Parathyroid adenoma (tissue), 2 donors: Measurements from ENCODE around the gene RUNX3.

Source experiments
- H2AFZ ChIP-seq: fragments of 300-600 bp; sonication (generic); one replicate; pipeline ENCODE4 v1.7.0; 2017; ENCODE audit warnings: antibody characterized with exemption, mild to moderate bottlenecking
- H3K27ac ChIP-seq: fragments of 300-600 bp; sonication (generic); one replicate; pipeline ENCODE4 v1.7.0; 2017
- H3K27me3 ChIP-seq: fragments of 300-600 bp; sonication (generic); one replicate; pipeline ENCODE4 v1.7.0; 2017; ENCODE audit warnings: low read length; ENCODE audit not compliant: control insufficient read depth, insufficient read depth
- H3K36me3 ChIP-seq: fragments of 300-600 bp; sonication (generic); one replicate; pipeline ENCODE4 v1.7.0; 2017; ENCODE audit warnings: low read length; ENCODE audit not compliant: control insufficient read depth, insufficient read depth
- H3K4me1 ChIP-seq: fragments of 300-600 bp; sonication (generic); one replicate; pipeline ENCODE4 v1.7.0; 2017; ENCODE audit warnings: control low read depth
- H3K4me2 ChIP-seq: fragments of 300-600 bp; sonication (generic); one replicate; pipeline ENCODE4 v1.7.0; 2017; ENCODE audit warnings: low read length
- H3K4me3 ChIP-seq: fragments of 300-600 bp; sonication (generic); one replicate; pipeline ENCODE4 v1.7.0; 2017; ENCODE audit warnings: low read depth, low read length
- H3K79me2 ChIP-seq: fragments of 300-600 bp; sonication (generic); one replicate; pipeline ENCODE4 v1.7.0; 2017; ENCODE audit warnings: control low read depth
- H3K9ac ChIP-seq: fragments of 300-600 bp; sonication (generic); one replicate; pipeline ENCODE4 v1.7.0; 2017; ENCODE audit warnings: mild to moderate bottlenecking
- H3K9me3 ChIP-seq: fragments of 300-600 bp; sonication (generic); one replicate; pipeline ENCODE4 v1.7.0; 2017; ENCODE audit warnings: low read length; ENCODE audit not compliant: control insufficient read depth
- CTCF ChIP-seq: fragments of 300-600 bp; sonication (generic); IDR thresholded peaks from one replicate; pipeline ENCODE4 v1.7.0; 2017; ENCODE audit warnings: antibody characterized with exemption, mild to moderate bottlenecking
- donor health status: primary hyperparathyroidism.

The RUNX3 gene

GRCh38 chr1:24960071-24960801 lies 30.2 kb upstream of the RUNX3 start:
- Histone ChIP-seq H3K4me1 (no peaks in the 10 kb centered on the region), H3K9me3 (no peaks in the 10 kb centered on the region), H3K79me2 (no peaks in the 10 kb centered on the region), H3K27ac (no peak overlapping the region), H2AFZ (no peak overlapping the region), H3K27me3 (no peaks in the 10 kb centered on the region), H3K36me3 (no peaks in the 10 kb centered on the region), H3K4me2 (no peak overlapping the region), H3K9ac (no peak overlapping the region), H3K4me3 (no peak overlapping the region)
- TF ChIP-seq CTCF = no peak

GRCh38 chr1:24959623-24959975 lies 29.5 kb upstream of the RUNX3 start:
- Histone ChIP-seq H3K27me3 (no peaks in the 10 kb centered on the region), H3K36me3 (no peaks in the 10 kb centered on the region), H3K79me2 (no peaks in the 10 kb centered on the region), H3K27ac (no peak overlapping the region), H3K4me3 (no peak overlapping the region), H3K9me3 (no peaks in the 10 kb centered on the region), H3K9ac (no peak overlapping the region), H3K4me2 (no peak overlapping the region), H2AFZ (no peak overlapping the region), H3K4me1 (no peaks in the 10 kb centered on the region)
- no peak for TF ChIP-seq CTCF

GRCh38 chr1:24958766-24959622 lies 28.9 kb upstream of the RUNX3 start:
- no peaks in the 10 kb centered on the region for H3K36me3 ChIP-seq
- H3K4me2 ChIP-seq = no peak overlapping the region
- H3K9me3 ChIP-seq = no peaks in the 10 kb centered on the region
- no peak for TF ChIP-seq CTCF
- no peaks in the 10 kb centered on the region for H3K27me3 ChIP-seq
- no peak overlapping the region for H3K4me3 ChIP-seq
- no peak overlapping the region for H3K9ac ChIP-seq
- H3K79me2 ChIP-seq = no peaks in the 10 kb centered on the region
- no peak overlapping the region for H2AFZ ChIP-seq
- H3K27ac ChIP-seq = no peak overlapping the region
- no peaks in the 10 kb centered on the region for H3K4me1 ChIP-seq

GRCh38 chr1:24957808-24958752 lies 28.0 kb upstream of the RUNX3 start:
- Histone ChIP-seq H3K4me2 (no peak overlapping the region), H3K4me3 (no peak overlapping the region), H3K36me3 (no peaks in the 10 kb centered on the region), H3K27ac (no peak overlapping the region), H3K79me2 (no peaks in the 10 kb centered on the region), H2AFZ (no peak overlapping the region), H3K27me3 (no peaks in the 10 kb centered on the region), H3K9me3 (no peaks in the 10 kb centered on the region), H3K4me1 (no peaks in the 10 kb centered on the region), H3K9ac (no peak overlapping the region)
- TF ChIP-seq CTCF = no peak
